PC-9 (cell line): ENCODE measurements around the gene BARHL1. TPM values are rescaled to one million over a fixed set of nuclear protein-coding genes. Genes with fewer than 3 reads are reported as not detected.

ENCODE experiments used
- BruUV-seq: library from RNA; stranded (reverse); fragments of 400-500 nt; replicated peaks from 2 replicates; lab custom pipeline; 2021; lab: Mats Ljungman, UMichigan
- CTCF ChIA-PET: fragments of 300-600 bp; sonication (Branson Sonifier 250); formaldehyde crosslinking; loops from one replicate; lab custom pipeline; 2022; ENCODE audit warnings: antibody characterized with exemption; lab: Charles Lee
- POLR2A ChIA-PET: fragments of 300-600 bp; sonication (Branson Sonifier 250); formaldehyde crosslinking; loops from one replicate; lab custom pipeline; 2022; ENCODE audit warnings: antibody characterized with exemption; ENCODE audit not compliant: unreplicated experiment; lab: Charles Lee
- DNase-seq, 2 experiments: peaks; one replicate each; pipeline versions ENCODE4 v3.0.0 to v3.0.0-alpha.2; 2015 to 2022; ENCODE audit warnings: mixed read lengths in 1 of 2
- H2AFZ ChIP-seq: fragments of 200-600 bp; sonication (generic); 2 replicates; pipeline ENCODE4 v1.8.1; 2017; ENCODE audit warnings: antibody characterized with exemption
- H3F3A ChIP-seq: fragments of 200-600 bp; sonication (generic); 2 replicates; pipeline ENCODE4 v1.8.1; 2017; ENCODE audit warnings: antibody characterized with exemption, mild to moderate bottlenecking, low read depth; ENCODE audit not compliant: insufficient read depth
- H3K27ac ChIP-seq: fragments of 200-600 bp; sonication (generic); 2 replicates; pipeline ENCODE4 v1.6.1; 2016; ENCODE audit warnings: mixed run types
- H3K27me3 ChIP-seq: fragments of 200-600 bp; sonication (generic); 2 replicates; pipeline ENCODE4 v1.6.1; 2016; ENCODE audit warnings: low read depth, mixed run types; ENCODE audit not compliant: insufficient read depth
- H3K36me3 ChIP-seq: fragments of 200-600 bp; sonication (generic); 2 replicates; pipeline ENCODE4 v1.6.1; 2016; ENCODE audit warnings: low read depth, mixed run types
- H3K4me1 ChIP-seq: fragments of 200-600 bp; sonication (generic); replicated peaks from 2 replicates; pipeline ENCODE4 v1.6.1; 2016; ENCODE audit warnings: mixed run types; ENCODE audit not compliant: insufficient read depth
- H3K4me2 ChIP-seq: fragments of 200-600 bp; sonication (generic); 2 replicates; pipeline ENCODE4 v1.6.1; 2017; ENCODE audit warnings: mixed run types
- H3K4me3 ChIP-seq: fragments of 200-600 bp; sonication (generic); 2 replicates; pipeline ENCODE4 v1.6.1; 2016; ENCODE audit warnings: mixed run types
- H3K79me2 ChIP-seq: fragments of 200-600 bp; sonication (generic); 2 replicates; pipeline ENCODE4 v1.6.1; 2017; ENCODE audit warnings: low read depth, mixed run types
- H3K9me2 ChIP-seq: fragments of 200-600 bp; sonication (generic); 2 replicates; pipeline ENCODE4 v1.8.1; 2017; ENCODE audit warnings: mild to moderate bottlenecking; ENCODE audit not compliant: insufficient read depth
- H3K9me3 ChIP-seq: fragments of 200-600 bp; sonication (generic); 2 replicates; pipeline ENCODE4 v1.8.1; 2016; ENCODE audit warnings: low read depth; ENCODE audit not compliant: insufficient read depth
- H4K20me1 ChIP-seq: fragments of 200-600 bp; sonication (generic); 2 replicates; pipeline ENCODE4 v1.8.1; 2017; ENCODE audit not compliant: insufficient read depth
- CTCF ChIP-seq: fragments of 200-600 bp; sonication (generic); conservative IDR thresholded peaks from 2 replicates; pipeline ENCODE4 v1.6.1; 2017; ENCODE audit warnings: mixed run types, antibody characterized with exemption, mild to moderate bottlenecking, moderate library complexity
- EZH2 ChIP-seq: fragments of 200-600 bp; sonication (generic); IDR thresholded peaks from 2 replicates; pipeline ENCODE4 v1.8.0; 2017; ENCODE audit warnings: antibody characterized with exemption, low read depth
- intact Hi-C: fragments of 100-400 bp; cut with micrococcal nuclease; formaldehyde crosslinking; loops from one replicate; pipeline ENCODE4 v1.10.0; 2022; ENCODE audit not compliant: unreplicated experiment
- total RNA-seq: library from RNA; stranded (reverse); gene quantifications from 2 replicates; pipeline ENCODE4 v1.2.3, GENCODE V29; 2021

Gene BARHL1
- total RNA-seq, 1 experiment from 2014 or later, result not detected

GRCh38 chr9:132609829-132610228 lies 27.4 kb downstream of the BARHL1 start:
- no peaks in the 10 kb centered on the region for H3K79me2 ChIP-seq

GRCh38 chr9:132610661-132611060 lies 28.3 kb downstream of the BARHL1 start:
- Histone ChIP-seq H3K9me3 (no peaks in the 10 kb centered on the region), H3K4me2 (no peak overlapping the region), H3F3A (no peaks in the 10 kb centered on the region), H2AFZ (no peak overlapping the region), H3K79me2 (no peaks in the 10 kb centered on the region), H3K36me3 (peaks cover 4% of the 10 kb centered on the region; the same call in 1 of the 2 replicates), H3K4me1 (no peaks in the 10 kb centered on the region), H3K27me3 (no peaks in the 10 kb centered on the region), H3K9me2 (no peaks in the 10 kb centered on the region), H4K20me1 (no peaks in the 10 kb centered on the region), H3K27ac (no peak overlapping the region), H3K4me3 (no peak overlapping the region)
- intact Hi-C loops, result no loop called here
- TF ChIP-seq CTCF, result no peak
- no peak for TF ChIP-seq EZH2
- POLR2A ChIA-PET, result no interaction called here
- DNase-seq, result no peak
- CTCF ChIA-PET, result no interaction called here
- BruUV-seq, result no TSS peak

More at GRCh38 chr9:132609829-132610228, 27.4 kb downstream of the BARHL1 start:
- Histone ChIP-seq H3K9me3 (no peaks in the 10 kb centered on the region), H3K36me3 (peaks cover 4% of the 10 kb centered on the region; the same call in 1 of the 2 replicates), H3F3A (no peaks in the 10 kb centered on the region), H3K27ac (no peak overlapping the region), H2AFZ (no peak overlapping the region), H3K27me3 (no peaks in the 10 kb centered on the region), H3K9me2 (no peaks in the 10 kb centered on the region), H3K4me2 (no peak overlapping the region), H3K4me1 (no peaks in the 10 kb centered on the region), H4K20me1 (no peaks in the 10 kb centered on the region), H3K4me3 (no peak overlapping the region)
- no TSS peak for BruUV-seq
- ChIA-PET POLR2A (no interaction called here), CTCF (no interaction called here)
- no peak for DNase-seq
- TF ChIP-seq EZH2, result no peak
- no peak for TF ChIP-seq CTCF
- intact Hi-C loops, result no loop called here

- no TSS peak for BruUV-seq
- Histone ChIP-seq H3K27ac (no peak overlapping the region), H2AFZ (no peak overlapping the region), H3K36me3 (no peaks in the 10 kb centered on the region), H3K4me2 (no peak overlapping the region), H4K20me1 (no peaks in the 10 kb centered on the region), H3K4me1 (no peaks in the 10 kb centered on the region), H3F3A (no peaks in the 10 kb centered on the region), H3K79me2 (no peaks in the 10 kb centered on the region), H3K9me3 (no peaks in the 10 kb centered on the region), H3K4me3 (no peak overlapping the region), H3K9me2 (no peaks in the 10 kb centered on the region), H3K27me3 (no peaks in the 10 kb centered on the region)
- intact Hi-C loops, result no loop called here
- no peak for DNase-seq
- POLR2A ChIA-PET, result no interaction called here
- CTCF ChIA-PET, result no interaction called here
- TF ChIP-seq CTCF (no peak), EZH2 (no peak)
Observed at GRCh38 chr9:132614324-132614723, 31.9 kb downstream of the BARHL1 start.
